C1 segment of cervical spinal cord (tissue), 14 donors: Measurements from ENCODE around the gene DYSF.
A peak's percentile ranks its signal among the peaks of the same experiment; 100 is the strongest.

Source experiments
- DNase-seq, 14 donors: peaks; one replicate each; lab custom pipeline; 2025; lab: John Stamatoyannopoulos, UW

DYSF gene

GRCh38 chr2:71456617-71457016 is 3.3 kb downstream of the DYSF start:
- no peak for DNase-seq

DNA sequence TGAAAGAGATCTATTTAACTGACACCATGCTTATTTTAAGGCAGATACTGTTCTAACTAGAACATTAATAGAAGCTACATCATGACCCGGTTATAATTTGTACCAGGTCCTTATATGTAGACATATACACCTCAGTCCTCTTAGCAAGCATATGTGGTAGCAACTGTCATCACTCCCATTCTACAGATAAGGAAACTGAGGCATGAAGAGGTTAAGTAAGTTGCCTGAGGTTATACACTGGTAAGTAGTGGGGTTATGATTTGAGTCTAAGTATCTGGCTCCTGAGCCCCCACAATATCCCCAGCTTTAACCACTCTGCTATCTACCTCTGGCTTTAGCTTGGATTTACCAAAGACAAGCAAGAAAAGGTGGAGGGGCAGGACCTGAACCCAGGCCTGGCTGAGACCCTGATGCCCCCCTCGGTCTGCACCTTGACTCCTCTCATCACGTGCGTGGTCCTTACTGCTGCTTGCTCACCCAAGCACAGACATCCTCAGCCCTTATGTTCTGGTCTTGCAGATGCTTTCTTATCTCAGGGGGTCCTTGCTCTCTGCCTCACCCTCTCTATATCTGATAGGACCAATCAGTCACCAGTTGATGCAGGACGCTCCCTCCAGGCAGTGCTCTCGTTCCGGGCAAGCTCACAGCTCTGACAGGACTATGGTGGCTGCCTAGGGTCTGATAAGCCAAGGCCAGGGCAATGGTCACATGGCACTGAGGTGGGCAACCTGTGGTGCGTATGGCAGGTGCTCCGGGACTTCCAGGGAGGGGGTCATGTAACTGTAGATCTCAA is 4.0 kb downstream of the DYSF start:
- no peak for DNase-seq

- no peak for DNase-seq
Observed at GRCh38 chr2:71457923-71458322, 4.6 kb downstream of the DYSF start.

- DNase-seq, result peak in 2 of 14 donors; percentile 33 to 64
Observed at GRCh38 chr2:71458413-71459083, 5.2 kb downstream of the DYSF start.

- no peak for DNase-seq
Observed at GRCh38 chr2:71459084-71459431, 5.7 kb downstream of the DYSF start.

DNA sequence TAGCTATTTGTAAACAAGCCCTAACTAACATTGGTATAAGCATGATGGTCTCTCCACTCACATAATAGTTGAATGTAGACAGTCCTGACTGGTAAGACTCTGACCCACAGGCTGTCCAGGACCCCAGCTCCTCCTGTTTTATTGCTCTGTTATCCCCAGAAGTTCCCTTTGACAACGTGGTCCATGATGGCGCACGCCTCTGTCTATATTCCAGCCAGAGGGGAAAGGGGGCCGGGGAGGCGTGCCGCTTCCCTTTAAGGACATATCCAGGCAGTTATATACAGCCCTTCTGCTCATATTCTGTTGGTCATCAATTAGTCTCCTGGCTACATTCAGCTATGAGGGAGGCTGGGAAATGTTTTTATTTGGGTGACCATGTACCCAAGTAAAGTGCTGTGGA is 6.7 kb downstream of the DYSF start:
- no peak for DNase-seq

GRCh38 chr2:71460595-71461303 is 7.4 kb downstream of the DYSF start:
- no peak for DNase-seq

- DNase-seq, result no peak
Observed at GRCh38 chr2:71461304-71461671, 7.9 kb downstream of the DYSF start.

- no peak for DNase-seq
Observed at GRCh38 chr2:71462056-71462605, 8.8 kb downstream of the DYSF start.

DNA sequence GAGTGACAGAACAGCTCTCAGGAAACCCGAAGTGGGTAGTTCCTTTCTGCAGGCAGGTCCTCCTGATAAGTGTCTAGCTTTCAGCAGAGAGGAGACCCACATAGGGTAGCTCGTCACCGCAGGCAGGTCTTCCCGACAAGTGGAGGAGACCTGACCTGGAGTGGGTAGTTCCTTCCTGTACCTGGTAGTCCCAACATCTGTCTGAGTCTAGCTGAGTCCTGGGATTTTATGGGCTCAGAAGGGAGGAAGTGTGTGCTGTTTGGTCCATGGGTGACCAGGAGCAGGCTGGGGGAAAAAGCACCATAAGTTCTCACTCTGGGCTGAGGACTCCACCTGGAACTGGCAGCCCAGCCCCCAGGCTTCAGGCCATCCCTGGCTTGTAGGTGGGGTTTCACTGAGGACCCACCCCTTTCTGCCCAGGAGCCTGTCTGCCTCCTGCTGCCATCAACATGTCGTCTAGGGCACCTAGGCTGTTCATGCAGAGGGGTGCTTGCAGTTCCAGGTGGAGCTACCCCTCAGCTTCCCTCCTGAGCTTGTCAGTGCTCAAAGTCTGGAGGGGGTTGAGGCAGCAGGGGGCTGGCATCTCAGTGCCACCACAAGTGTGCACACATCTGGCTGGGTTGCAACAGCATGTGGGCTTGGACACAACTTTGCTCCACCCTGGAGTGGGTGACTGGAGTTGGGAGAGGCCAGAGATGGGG is 9.4 kb downstream of the DYSF start:
- DNase-seq, result no peak

- DNase-seq, result no peak
Observed at GRCh38 chr2:71463342-71463654, 9.9 kb downstream of the DYSF start.

DNA sequence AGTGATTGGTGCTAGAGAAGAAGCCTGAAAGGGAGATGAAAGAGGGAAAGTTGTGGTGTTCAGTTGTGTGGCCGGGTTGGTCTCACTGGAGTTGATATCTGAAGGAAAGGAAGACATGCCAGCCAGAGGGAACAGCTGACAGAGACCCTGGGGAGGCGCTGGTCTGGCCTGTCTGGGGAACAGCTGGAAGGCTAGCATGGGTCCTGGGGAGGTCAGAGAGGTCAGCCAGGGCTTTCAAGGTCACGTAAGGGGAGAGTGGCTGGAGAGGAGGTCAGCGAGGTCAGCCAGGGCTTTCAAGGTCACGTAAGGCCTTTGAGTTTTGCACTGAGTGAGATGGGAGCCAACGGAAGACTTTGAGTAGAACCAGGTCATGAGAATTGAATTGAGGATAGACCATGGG is 11.0 kb downstream of the DYSF start:
- no peak for DNase-seq

DNA sequence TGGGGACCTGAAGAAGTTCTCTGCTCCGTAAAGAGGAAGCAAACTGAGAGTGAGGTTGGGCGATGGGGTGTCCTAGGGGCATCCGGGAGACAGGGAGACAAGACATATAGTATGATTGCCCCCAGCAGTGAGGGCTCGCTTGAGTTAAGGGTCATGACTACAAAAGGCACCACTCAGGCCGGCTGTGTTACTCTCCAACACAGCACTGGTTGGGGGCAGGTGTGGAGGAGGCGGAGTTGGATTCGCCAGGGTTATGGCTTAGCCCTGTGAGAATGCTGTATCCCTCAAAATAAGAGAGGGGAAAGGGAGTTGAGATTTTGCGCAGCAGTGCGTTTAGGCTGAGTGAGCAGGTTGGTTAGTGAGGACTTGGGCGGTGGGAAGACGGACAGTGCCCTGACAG is 12.0 kb downstream of the DYSF start:
- no peak for DNase-seq

DNA sequence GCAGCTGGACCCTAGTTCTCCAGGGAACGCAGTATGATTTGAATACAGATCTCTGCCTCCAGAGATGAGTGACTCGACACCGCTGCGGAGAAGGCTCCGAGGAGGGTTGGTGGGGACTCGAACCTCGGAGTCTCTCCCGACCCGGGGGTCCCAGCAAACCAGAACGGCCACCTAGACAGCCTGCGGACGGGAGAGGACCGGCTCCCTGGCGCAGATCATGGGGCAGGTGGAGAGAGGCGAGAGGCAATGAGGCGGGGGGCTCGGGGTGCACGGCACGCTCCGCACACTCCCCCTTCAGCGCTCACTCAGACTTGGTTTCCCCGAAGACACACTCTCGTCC is 12.6 kb downstream of the DYSF start:
- DNase-seq, result no peak

DNA sequence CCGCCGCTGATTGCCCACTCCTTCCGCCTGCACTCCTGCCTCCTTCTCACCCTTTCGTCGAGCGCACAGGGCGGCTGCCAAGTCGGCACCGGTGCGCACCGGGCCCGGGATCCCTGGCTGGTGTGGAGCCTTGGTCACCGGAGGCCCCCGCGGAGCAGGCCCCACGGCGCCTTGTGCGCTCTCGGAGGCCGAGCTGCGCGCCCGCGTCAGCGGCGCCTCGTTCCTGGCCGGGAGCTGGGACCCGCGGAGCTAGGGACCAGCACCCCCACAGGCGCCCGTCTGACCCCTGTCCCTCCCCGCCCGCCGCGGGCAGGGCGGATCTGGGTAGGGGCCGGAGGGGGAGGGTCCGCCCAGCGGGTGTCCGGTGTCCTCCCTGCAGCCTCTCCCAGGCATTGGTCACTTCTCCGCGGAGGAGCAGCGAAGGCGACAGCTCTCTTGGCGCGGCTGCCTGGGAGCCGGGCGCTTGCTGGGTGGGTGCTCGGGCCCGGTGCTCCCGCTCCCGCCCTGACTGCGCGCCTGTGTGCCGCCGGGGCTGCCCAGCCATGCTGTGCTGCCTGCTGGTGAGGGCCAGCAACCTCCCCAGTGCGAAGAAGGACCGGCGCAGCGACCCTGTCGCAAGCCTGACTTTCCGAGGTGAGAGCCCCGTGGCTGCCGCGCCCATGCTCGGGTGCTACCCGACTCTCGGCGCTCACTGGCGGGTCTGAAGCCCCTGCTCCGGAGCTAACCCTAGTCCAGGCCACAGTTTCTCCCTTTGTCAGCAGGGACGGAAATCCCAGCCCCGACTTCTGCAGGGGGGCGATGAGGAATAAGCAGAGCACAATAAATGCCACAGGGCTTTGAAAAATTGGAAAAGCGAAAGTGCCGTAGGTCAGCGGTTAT is 13.2 kb downstream of the DYSF start:
- peak in 2 of 14 donors; percentile 28 to 33 for DNase-seq

GRCh38 chr2:71467180-71467815 is 13.9 kb downstream of the DYSF start:
- no peak for DNase-seq

DNA sequence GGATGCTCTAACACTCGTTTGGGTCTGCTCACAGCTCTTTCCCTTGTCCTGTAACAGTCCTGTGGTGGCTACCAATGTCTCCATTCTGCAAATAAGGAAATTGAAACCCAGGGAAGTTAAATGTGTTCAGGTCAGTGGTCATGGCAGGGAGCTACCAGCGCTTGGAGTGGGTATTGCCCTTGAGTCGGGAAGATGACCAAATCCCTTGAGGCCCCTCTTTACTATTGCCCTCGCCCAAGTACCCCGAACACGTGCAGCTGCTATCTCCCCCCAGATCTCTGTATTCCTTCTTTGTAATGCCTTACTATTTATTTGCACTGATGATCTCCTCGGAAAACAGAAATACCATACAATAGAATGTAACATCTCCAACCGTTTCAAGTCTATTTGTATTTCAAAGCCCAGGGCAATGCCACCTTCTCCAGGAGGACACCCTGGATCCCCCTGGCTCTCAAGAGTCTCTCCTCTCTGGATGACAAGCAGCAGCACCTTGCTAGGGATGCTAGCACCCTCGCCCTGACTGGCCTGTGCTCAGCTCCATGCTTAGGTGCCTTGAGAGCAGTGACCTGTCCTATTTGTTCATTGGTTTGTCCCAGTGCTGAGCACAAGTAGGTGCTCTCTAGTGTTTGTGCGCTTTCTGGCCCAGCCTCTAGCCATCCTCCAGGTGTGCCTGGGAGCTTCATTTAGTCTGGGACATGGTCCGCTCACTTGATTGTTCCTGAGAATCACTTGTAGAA is 15.1 kb downstream of the DYSF start:
- DNase-seq, result no peak

- DNase-seq, result no peak
Observed at GRCh38 chr2:71469403-71470398, 16.3 kb downstream of the DYSF start.

DNA sequence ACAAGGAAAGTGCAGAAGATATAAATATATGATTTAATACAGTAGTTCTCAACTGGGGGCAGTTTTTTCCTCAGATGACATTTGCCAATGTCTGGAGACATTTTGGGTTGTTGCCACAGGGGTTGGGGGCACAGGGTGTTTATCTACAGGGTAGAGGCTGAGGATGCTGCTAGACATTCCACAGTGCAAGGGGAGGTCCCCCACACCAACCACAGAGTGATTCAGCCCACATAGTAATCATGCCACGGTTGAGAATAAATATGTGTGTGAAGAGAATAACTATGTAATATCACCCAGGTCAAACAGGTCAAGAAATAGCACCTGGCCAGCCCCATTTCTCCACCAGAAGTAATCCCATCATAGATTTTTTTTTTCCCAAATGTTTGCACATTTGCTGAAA is 17.9 kb downstream of the DYSF start:
- DNase-seq, result no peak
